Breast epithelium (tissue), 4 donors: Measurements from ENCODE around the gene ZNF462. TPM values are rescaled to one million over a fixed set of nuclear protein-coding genes. Genes with fewer than 3 reads are reported as not detected.

Experiments
- DNase-seq, 2 donors: peaks; one replicate each; pipeline ENCODE4 v3.0.0-alpha.2; 2019; ENCODE audit warnings: low spot score in 2 of 2
- H3K27ac ChIP-seq, 2 donors: fragments of 200-600 bp; sonication (generic) in 1 of 2; one replicate each; pipeline ENCODE4 v1.5.1; 2016 to 2019; ENCODE audit warnings: mild to moderate bottlenecking in 1 of 2
- H3K27me3 ChIP-seq, 2 donors: fragments of 200-600 bp; sonication (generic) in 1 of 2; one replicate each; pipeline versions ENCODE4 v1.5.1 to v1.6.0; 2017 to 2019; ENCODE audit warnings: control low read depth in 1 of 2, mild to moderate bottlenecking in 1 of 2
- H3K36me3 ChIP-seq: fragments of 200-600 bp; one replicate; pipeline ENCODE4 v1.5.1; 2019
- H3K4me1 ChIP-seq, 2 donors: fragments of 200-600 bp; sonication (generic); one replicate each; pipeline ENCODE4 v1.5.1; 2016 to 2019; ENCODE audit warnings: control low read depth in 1 of 2
- H3K4me3 ChIP-seq, 3 donors: fragments of 200-600 bp; sonication (generic); 1 replicate in 2 of 3; 2 replicates in 1 of 3; pipeline ENCODE4 v1.5.1; 2016 to 2019; ENCODE audit warnings: mild to moderate bottlenecking in 3 of 3, moderate library complexity in 2 of 3
- H3K9me3 ChIP-seq, 2 donors: fragments of 200-600 bp; sonication (generic) in 1 of 2; one replicate each; pipeline ENCODE4 v1.5.1; 2016 to 2019; ENCODE audit warnings: control low read depth in 1 of 2
- POLR2A ChIP-seq: fragments of 450-650 bp; IDR thresholded peaks from one replicate; pipeline ENCODE4 v1.6.1; 2016; ENCODE audit warnings: antibody characterized with exemption, mild to moderate bottlenecking, moderate library complexity
- POLR2AphosphoS5 ChIP-seq, 3 donors: sonication (generic); formaldehyde crosslinking; IDR thresholded peaks; one replicate each; pipeline ENCODE4 v1.6.1; 2017; ENCODE audit warnings: antibody characterized with exemption in 3 of 3
- intact Hi-C: fragments of 100-400 bp; cut with DNase I; formaldehyde crosslinking; loops from one replicate; pipeline ENCODE4 v1.15.1; 2023; ENCODE audit warnings: low total_unique reads
- total RNA-seq, 3 donors: library from RNA; depleted of rRNA; stranded (reverse); fragments of >200 nt; gene quantifications; one replicate each; pipeline ENCODE4 v1.1.0, GENCODE V29; 2016
- TF ChIP-seq, protein P1 (sequence below), 3 donors: fragments of 450-650 bp; IDR thresholded peaks; one replicate each; pipeline ENCODE4 v1.5.1; 2016 to 2017; ENCODE audit warnings: antibody characterized with exemption in 3 of 3, mild to moderate bottlenecking in 3 of 3, moderate library complexity in 3 of 3

Gene ZNF462, protein sequence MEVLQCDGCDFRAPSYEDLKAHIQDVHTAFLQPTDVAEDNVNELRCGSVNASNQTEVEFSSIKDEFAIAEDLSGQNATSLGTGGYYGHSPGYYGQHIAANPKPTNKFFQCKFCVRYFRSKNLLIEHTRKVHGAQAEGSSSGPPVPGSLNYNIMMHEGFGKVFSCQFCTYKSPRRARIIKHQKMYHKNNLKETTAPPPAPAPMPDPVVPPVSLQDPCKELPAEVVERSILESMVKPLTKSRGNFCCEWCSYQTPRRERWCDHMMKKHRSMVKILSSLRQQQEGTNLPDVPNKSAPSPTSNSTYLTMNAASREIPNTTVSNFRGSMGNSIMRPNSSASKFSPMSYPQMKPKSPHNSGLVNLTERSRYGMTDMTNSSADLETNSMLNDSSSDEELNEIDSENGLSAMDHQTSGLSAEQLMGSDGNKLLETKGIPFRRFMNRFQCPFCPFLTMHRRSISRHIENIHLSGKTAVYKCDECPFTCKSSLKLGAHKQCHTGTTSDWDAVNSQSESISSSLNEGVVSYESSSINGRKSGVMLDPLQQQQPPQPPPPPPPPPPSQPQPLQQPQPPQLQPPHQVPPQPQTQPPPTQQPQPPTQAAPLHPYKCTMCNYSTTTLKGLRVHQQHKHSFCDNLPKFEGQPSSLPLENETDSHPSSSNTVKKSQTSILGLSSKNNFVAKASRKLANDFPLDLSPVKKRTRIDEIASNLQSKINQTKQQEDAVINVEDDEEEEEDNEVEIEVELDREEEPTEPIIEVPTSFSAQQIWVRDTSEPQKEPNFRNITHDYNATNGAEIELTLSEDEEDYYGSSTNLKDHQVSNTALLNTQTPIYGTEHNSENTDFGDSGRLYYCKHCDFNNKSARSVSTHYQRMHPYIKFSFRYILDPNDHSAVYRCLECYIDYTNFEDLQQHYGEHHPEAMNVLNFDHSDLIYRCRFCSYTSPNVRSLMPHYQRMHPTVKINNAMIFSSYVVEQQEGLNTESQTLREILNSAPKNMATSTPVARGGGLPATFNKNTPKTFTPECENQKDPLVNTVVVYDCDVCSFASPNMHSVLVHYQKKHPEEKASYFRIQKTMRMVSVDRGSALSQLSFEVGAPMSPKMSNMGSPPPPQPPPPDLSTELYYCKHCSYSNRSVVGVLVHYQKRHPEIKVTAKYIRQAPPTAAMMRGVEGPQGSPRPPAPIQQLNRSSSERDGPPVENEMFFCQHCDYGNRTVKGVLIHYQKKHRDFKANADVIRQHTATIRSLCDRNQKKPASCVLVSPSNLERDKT (N-terminal part only)
- 10 to 100 TPM in 2 of 3 donors, 1 to 10 TPM in 1; 9.0 to 36.4 (median 20.6) TPM for total RNA-seq

DNA sequence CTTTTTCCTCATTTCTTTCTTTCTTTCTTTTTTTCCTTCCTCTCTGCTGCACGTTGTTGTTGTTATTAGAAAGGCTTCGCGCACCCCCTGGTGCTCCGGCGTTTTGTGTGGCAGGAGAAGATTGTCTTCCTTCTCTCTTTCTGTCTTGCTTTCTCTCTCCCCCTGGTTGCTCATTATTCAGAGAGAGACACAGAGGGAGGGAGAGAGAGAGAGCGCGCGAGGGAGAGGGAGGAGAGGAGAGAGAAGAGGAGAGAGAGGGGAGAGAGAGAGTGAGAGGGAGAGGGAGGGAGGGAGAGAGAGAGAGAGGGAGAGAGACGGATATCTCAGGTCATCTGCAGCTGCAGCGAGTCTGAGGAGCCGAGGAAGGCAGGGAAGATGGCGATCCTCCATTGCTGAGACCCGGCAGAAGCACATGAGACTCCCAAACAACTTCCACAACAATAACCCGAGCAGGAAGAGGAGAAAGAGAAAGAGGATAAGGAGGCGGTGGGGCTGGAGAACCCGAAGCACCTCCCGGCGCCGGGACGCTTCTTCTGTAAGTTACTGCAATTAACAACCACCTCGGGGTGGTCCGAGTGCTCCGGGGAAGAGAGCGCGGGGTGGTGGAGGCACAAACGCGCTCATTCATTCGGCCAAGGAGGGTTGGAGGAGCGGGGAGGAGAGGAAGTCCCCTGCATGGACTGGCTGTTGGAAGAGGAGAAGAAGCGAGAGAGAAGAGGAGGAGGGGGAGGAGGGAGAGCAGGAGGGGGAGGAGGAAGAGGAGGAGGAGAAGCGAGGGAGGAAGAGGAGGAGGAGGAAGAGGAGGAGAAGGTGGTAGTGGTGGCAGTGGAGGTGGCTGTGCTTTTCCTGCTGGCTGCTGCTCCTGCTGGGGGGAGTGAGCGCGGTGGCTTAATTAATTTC lies at the start of gene ZNF462:
Gene ZNF462 (plus strand): TSS at position 346 of the 900 bp plus-strand sequence. CDS start 60,218 bp downstream, outside the sequence.
- Histone ChIP-seq H3K9me3 (no peaks in the 10 kb centered on the region), H3K36me3 (no peaks in the 10 kb centered on the region), H3K4me1 (peaks cover 3 to 5% of the 10 kb centered on the region in 2 donors), H3K27me3 (peaks cover 0 to 4% of the 10 kb centered on the region in 2 donors), H3K27ac (peak within 1 kb of the TSS; percentile 92), H3K4me3 (peak within 1 kb of the TSS; percentile 65 to 77 (median 66))
- TF ChIP-seq POLR2A = no peak
- TF ChIP-seq, protein P1, sequence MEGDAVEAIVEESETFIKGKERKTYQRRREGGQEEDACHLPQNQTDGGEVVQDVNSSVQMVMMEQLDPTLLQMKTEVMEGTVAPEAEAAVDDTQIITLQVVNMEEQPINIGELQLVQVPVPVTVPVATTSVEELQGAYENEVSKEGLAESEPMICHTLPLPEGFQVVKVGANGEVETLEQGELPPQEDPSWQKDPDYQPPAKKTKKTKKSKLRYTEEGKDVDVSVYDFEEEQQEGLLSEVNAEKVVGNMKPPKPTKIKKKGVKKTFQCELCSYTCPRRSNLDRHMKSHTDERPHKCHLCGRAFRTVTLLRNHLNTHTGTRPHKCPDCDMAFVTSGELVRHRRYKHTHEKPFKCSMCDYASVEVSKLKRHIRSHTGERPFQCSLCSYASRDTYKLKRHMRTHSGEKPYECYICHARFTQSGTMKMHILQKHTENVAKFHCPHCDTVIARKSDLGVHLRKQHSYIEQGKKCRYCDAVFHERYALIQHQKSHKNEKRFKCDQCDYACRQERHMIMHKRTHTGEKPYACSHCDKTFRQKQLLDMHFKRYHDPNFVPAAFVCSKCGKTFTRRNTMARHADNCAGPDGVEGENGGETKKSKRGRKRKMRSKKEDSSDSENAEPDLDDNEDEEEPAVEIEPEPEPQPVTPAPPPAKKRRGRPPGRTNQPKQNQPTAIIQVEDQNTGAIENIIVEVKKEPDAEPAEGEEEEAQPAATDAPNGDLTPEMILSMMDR (IDR thresholded peaks at IDR 0.05) = peak; percentile 56 to 100 (median 100)
- peak in 1 of 3 donors; percentile 15 for TF ChIP-seq POLR2AphosphoS5 (IDR thresholded peaks at IDR 0.05)
- DNase-seq = peak in 1 of 2 donors; percentile 41
- intact Hi-C loops = no loop called here

DNA sequence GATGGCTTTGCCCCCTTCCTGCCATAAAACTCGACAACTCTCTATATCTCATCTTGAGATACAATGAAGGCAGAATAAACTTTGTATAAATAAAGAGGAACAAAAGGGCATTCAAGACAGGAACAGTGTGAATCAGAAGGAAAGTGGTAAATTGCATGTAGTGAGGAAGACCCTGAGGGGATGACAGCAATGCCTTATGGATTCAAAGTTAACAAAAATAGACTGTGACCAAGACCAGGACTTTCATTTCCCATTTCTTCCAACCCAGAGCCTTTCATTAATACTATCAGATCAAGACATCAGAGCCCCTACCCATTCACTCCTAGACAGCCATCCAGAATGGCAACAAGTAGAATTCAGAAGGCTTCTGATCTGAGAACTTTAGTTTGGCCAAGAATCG lies 46.4 kb upstream of the ZNF462 start:
- no peak for DNase-seq
- intact Hi-C loops = no loop called here
- H3K4me1 ChIP-seq = no peaks in the 10 kb centered on the region
- no peaks in the 10 kb centered on the region for H3K9me3 ChIP-seq
- H3K27ac ChIP-seq = no peak overlapping the region
- no peaks in the 10 kb centered on the region for H3K27me3 ChIP-seq
- H3K4me3 ChIP-seq = no peak overlapping the region
- no peaks in the 10 kb centered on the region for H3K36me3 ChIP-seq
- TF ChIP-seq POLR2A = no peak
- TF ChIP-seq POLR2AphosphoS5 (IDR thresholded peaks at IDR 0.05) = no peak
- TF ChIP-seq, protein P1 (IDR thresholded peaks at IDR 0.05) = no peak

DNA sequence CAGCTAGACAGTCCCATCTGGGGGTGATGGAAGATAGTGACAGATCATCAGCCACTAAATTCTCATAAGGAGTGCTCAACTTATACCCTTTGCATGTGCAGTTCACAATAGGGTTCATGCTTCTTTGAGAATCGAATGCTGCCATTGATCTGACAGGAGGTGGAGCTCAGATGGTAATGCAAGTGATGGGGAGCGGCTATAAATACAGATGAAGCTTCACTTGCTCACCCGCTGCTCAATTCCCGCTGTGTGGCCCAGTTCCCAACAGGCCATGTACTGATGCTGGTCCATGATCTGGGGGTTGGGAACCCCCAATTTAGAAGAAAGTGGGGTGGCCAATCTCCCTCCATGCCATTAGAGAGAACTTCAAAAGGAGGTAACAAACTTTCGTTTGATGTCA lies 44.9 kb upstream of the ZNF462 start:
- no peaks in the 10 kb centered on the region for H3K4me1 ChIP-seq
- no peaks in the 10 kb centered on the region for H3K36me3 ChIP-seq
- no peak for TF ChIP-seq POLR2AphosphoS5 (IDR thresholded peaks at IDR 0.05)
- TF ChIP-seq, protein P1 (IDR thresholded peaks at IDR 0.05) = no peak
- no peak for TF ChIP-seq POLR2A
- no peak for DNase-seq
- no peaks in the 10 kb centered on the region for H3K27me3 ChIP-seq
- no peak overlapping the region for H3K27ac ChIP-seq
- H3K4me3 ChIP-seq = no peak overlapping the region
- intact Hi-C loops = no loop called here
- no peaks in the 10 kb centered on the region for H3K9me3 ChIP-seq

DNA sequence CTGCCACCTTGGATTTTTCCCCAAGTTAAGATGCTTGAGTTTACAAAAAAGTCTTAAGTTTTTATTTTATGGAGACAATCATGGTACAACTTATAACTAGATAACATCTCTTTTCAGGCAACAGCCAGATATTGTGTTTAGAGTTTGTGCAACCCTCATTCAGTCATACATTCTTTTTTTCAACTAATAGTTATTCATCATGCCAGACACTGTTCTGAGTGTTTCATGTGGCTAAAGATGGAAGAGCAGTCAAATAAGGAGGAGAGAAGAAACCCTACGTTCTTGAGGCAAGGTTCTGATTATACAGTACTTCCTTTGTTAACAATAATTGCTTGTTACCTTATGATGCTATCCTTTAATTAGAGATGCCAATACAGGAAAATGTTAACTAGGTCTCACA lies 42.1 kb upstream of the ZNF462 start:
- TF ChIP-seq POLR2A (no peak), POLR2AphosphoS5 (IDR thresholded peaks at IDR 0.05) (no peak)
- TF ChIP-seq, protein P1 (IDR thresholded peaks at IDR 0.05) = no peak
- H3K27ac ChIP-seq = no peak overlapping the region
- DNase-seq = no peak
- intact Hi-C loops = no loop called here
- H3K9me3 ChIP-seq = no peaks in the 10 kb centered on the region
- H3K4me1 ChIP-seq = no peaks in the 10 kb centered on the region
- no peak overlapping the region for H3K4me3 ChIP-seq
- no peaks in the 10 kb centered on the region for H3K27me3 ChIP-seq
- H3K36me3 ChIP-seq = no peaks in the 10 kb centered on the region
